Peyer's patch (tissue), 4 donors: Measurements from ENCODE around the gene DNAH8.

Experiments used
- POLR2A ChIP-seq, 2 donors: fragments of 450-650 bp; IDR thresholded peaks; one replicate each; pipeline ENCODE4 v1.5.1; 2017; ENCODE audit warnings: antibody characterized with exemption in 2 of 2, mild to moderate bottlenecking in 2 of 2, moderate library complexity in 2 of 2
- TF ChIP-seq, protein P1 (sequence below), 6 experiments: fragments of 450-650 bp in 4 of 6; fragments of 200-600 bp in 2 of 6; sonication (generic) in 1 of 6; IDR thresholded peaks; one replicate each; pipeline ENCODE4 v1.5.1; 2017 to 2019; ENCODE audit warnings: antibody characterized with exemption in 6 of 6, mild to moderate bottlenecking in 3 of 6, moderate library complexity in 1 of 6

DNA sequence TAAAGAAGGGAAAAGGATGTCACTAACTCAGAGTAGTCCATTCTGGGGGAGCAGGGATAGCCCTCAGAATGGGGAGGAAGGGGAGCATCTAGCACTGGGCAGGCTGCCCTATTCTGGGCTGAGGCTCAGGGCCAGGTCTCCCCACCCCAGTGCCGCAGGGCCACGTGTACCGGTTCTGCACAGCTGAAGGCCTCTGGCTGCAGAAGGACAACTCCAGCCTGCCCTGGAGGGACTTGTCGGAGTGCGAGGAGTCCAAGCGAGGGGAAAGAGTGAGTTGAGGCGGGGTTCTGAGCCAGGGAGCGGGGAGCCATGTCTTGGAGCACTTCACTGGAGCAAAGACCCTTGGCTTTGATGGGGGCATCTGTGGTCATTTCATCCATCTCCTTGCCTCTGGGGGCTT, 350.4 kb downstream of the DNAH8 start:
- TF ChIP-seq, protein P1, sequence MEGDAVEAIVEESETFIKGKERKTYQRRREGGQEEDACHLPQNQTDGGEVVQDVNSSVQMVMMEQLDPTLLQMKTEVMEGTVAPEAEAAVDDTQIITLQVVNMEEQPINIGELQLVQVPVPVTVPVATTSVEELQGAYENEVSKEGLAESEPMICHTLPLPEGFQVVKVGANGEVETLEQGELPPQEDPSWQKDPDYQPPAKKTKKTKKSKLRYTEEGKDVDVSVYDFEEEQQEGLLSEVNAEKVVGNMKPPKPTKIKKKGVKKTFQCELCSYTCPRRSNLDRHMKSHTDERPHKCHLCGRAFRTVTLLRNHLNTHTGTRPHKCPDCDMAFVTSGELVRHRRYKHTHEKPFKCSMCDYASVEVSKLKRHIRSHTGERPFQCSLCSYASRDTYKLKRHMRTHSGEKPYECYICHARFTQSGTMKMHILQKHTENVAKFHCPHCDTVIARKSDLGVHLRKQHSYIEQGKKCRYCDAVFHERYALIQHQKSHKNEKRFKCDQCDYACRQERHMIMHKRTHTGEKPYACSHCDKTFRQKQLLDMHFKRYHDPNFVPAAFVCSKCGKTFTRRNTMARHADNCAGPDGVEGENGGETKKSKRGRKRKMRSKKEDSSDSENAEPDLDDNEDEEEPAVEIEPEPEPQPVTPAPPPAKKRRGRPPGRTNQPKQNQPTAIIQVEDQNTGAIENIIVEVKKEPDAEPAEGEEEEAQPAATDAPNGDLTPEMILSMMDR (IDR thresholded peaks at IDR 0.05): no peak
- TF ChIP-seq POLR2A (IDR thresholded peaks at IDR 0.05): no peak
